HG03066 (cell line): ENCODE results near the gene LRRC4C.
"Not testable (repeated sequence)": the region's sequence is repeated elsewhere in the genome, so short reads cannot be mapped to it uniquely, and the experiment has no call there.

Experiments
- ATAC-seq: cut with Tn5 transposase; IDR thresholded peaks from one replicate; pipeline ENCODE4 v1.9.1; 2021; ENCODE audit warnings: low read depth; ENCODE audit not compliant: unreplicated experiment

Gene LRRC4C

GRCh38 chr11:40938002-40938401 lies 521.5 kb downstream of the LRRC4C start:
- ATAC-seq: no peak

DNA sequence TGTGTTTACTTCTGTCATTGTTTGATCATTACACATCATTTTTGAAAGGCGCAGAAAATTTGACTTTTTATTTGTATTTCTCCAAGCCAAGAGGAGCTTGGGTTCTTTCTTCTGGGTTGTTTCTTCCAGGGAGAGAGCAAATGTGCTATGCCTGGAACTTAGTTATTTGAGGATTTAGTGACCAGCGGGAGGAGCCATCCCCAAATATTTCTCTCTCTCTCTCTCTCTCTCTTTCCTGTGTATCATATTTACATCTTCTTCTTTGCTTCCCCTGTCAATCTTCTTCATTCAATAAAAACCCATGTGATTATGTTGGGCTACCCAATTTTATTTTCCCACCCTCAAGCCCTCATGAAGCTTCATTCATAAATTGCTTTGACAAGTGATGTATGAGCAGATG lies 534.5 kb downstream of the LRRC4C start:
- no peak for ATAC-seq

DNA sequence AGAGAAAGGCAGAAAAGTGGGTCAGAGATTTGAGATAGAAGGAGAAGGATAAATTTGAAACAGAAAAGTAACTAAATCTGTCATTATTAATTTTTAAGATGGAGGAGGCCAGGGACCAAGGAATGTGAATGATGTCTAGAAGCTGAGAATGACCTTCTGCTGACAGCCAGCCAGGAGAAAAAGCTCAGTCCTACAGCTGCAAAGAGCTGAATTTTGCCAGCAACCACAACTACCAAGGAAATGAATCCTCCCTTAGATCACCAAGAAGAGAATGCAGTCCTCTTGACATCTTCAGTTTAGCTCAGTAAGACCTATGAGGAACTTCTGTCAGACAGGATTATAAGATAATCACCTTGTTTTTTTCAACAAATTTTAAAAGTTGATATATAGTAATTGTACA lies 538.2 kb downstream of the LRRC4C start:
- no peak for ATAC-seq

DNA sequence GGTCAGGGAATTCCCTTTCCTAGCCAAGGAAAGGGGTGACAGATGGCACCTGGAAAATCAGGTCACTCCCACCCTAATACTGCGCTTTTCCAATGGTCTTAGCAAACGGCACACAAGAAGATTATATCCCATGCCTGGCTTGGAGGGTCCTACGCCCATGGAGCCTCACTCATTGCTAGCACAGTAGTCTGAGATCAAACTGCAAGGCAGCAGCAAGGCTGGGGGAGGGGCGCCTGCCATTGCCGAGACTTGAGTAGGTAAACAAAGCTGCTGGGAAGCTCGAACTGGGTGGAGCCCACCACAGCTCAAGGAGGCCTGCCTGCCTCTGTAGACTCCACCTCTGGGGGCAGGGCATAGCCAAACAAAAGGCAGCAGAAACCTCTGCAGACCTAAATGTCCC lies 548.7 kb downstream of the LRRC4C start:
- not testable (repeated sequence) for ATAC-seq

- no peak for ATAC-seq
Measured at GRCh38 chr11:40894501-40894900, 565.0 kb downstream of the LRRC4C start.

- ATAC-seq: no peak
Measured at GRCh38 chr11:40885250-40885954, 574.0 kb downstream of the LRRC4C start.

- no peak for ATAC-seq
Measured at GRCh38 chr11:40882301-40882700, 577.2 kb downstream of the LRRC4C start.

GRCh38 chr11:40879911-40880310 lies 579.5 kb downstream of the LRRC4C start:
- ATAC-seq: no peak

GRCh38 chr11:40877981-40878380 lies 581.5 kb downstream of the LRRC4C start:
- ATAC-seq: no peak

- no peak for ATAC-seq
Measured at GRCh38 chr11:40877256-40877655, 582.2 kb downstream of the LRRC4C start.

DNA sequence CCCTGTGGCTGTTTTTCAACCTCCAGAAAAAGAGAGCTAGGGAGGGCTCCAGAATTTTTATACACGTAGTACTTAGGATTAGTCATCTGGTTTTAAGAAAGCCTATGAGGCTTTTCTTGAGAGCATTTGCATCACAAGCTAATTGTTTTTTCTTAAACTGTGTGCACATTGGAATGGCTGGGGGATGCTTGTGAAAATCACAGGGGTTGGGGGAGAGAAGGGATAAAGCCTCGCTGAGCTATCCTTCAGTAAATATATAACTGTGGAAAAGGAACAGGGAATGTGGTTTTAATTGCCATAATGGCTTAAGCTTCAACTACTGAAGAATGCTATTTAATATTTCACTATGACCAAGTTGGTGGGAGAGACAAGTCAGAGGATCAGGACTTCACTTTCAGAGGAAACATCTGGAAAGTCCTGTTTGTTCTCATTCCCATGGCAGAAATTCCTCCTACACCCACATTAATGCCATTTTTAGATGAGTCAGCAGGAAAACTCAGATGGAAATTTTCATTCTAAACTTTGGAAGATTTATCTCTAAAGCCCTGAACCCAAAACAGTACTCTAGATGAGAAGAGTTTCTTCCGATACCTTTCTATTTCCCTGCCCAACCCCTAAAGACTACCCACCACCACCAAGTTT lies 591.3 kb downstream of the LRRC4C start:
- ATAC-seq: no peak

- not testable (repeated sequence) for ATAC-seq
Measured at GRCh38 chr11:40857754-40858153, 601.7 kb downstream of the LRRC4C start.

- ATAC-seq: no peak
Measured at GRCh38 chr11:40842750-40843339, 616.6 kb downstream of the LRRC4C start.

DNA sequence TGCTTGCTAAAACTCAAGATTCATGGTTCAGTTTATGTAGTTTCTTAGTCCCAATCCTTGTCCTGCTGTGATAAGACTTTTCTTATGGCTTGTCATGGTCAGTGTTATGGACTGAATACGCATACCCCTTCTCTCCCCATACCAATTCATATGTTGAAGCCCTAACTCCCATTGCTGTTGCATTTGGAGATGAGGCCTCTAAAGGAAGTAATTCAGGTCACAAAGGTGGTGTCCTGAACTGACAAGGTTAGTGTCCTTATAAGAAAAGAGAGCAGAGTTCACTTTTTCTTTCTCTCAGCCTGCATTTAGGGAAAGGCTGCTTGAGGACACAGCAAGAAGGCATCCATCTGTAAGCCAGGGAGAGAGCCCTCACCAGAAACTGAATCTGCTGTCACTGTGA lies 618.2 kb downstream of the LRRC4C start:
- ATAC-seq: no peak

DNA sequence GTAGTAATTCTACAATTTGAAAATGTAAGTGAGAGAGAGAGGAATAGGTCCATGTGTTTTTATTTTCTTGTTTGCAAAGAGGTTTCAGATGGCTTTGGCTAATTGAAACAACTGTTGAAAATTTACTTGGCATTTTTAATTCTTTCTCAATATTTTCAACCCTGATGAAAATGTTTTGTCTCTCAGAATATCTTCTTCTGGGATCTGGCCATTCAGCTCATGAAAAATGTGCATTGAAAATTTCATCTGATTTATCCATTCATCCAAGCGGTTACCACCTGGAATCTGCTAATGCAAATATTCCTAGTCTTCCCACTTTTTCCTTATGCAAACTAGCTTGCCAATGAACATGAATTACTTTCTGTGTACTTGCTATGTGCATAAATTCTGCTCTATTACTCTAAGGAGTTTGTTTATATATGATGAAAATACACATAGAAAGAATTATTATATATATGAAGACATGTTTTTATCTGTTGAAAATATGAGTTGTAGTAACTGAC lies 621.2 kb downstream of the LRRC4C start:
- ATAC-seq: no peak

DNA sequence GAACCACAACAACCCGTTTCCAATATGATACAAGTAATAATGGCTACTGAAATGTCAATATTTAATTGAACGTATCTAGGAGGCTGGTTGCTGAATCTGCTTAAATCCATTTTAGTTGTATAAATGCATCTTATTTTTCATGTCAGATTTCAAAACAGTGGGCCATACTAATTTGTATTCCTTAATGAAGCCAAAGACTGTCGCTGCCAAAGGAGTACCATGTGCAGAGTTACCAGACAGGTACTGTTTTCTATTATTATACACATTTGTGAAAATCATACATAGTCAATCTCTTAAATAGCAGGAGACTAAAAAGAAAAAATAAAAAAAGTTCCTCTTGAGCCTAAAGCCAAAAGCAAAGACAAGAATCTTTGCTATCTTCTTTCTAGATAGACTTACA lies 632.3 kb downstream of the LRRC4C start:
- no peak for ATAC-seq

- no peak for ATAC-seq
Measured at GRCh38 chr11:40826601-40827000, 632.9 kb downstream of the LRRC4C start.

- ATAC-seq: no peak
Measured at GRCh38 chr11:40825201-40825834, 634.1 kb downstream of the LRRC4C start.

- no peak for ATAC-seq
Measured at GRCh38 chr11:40819230-40819629, 640.2 kb downstream of the LRRC4C start.

DNA sequence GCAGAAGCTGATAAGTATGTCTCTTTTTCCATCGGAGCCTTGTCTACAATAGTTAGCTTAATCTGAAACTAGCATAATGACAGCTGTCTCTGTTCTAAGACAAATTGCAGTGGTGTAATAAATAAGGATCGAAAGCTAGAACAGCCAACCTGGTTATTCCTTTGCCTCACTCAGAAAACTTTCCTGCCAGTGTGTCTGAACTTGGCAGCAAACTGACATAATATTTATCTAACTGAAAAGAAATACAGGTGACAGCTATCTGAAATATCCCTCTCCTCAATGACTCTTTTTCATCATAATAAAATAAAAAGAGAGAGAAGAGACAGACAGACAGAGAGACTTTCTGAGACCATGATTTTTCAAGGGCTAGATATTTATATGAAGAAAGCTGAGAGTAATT lies 642.5 kb downstream of the LRRC4C start:
- no peak for ATAC-seq

GRCh38 chr11:40797981-40798380 lies 661.5 kb downstream of the LRRC4C start:
- no peak for ATAC-seq
